Measurements from ENCODE around the gene HGF.
"Not testable (repeated sequence)": the region's sequence is repeated elsewhere in the genome, so short reads cannot be mapped to it uniquely, and the experiment has no call there.

HGF gene

DNA sequence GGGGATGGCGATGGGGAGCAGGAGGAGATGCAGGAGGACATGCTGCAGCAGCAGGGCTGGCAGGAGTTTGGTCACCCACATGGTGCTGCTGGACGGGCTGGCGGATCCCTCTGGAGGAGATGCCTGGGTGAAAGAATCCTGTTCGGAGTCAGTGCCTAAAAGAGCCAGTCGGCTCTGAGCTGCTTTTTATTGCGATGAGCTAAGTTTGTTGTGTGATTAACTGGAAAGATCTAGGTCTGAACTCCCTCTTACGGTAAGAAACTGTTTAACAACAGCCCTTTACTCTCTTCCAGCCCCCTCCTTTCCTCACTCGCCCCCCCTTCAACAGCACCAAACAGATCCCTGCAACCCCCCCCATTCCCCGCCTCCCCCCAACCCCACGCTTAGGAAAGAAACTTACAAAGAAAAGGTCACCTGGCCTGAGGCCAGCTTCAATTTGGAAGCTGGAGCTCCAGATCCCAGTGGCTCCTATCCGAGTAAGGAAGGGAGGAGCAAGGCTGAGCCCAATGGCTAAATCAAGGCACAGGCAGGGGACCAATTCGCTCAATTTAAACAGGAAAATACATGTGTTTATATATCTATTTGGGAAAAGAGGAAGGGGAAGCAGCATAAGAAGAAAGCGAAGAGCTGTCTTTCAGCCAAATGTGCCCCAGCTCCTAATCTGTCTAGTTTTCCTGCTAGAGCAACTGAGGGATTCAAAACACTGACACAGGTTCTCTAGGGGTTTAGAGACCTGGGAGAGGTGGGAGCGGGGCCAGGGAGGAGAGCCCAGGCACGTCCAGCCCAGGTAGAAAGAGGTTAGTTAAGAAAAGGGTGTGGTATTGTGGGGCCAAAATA, at the start of gene HGF:
Gene HGF, minus strand, starts transcription at position 157 of the 837 bp plus-strand sequence. Its CDS starts 76 bp downstream, at position 81.
- DNase-seq (ENCODE audit: low read depth in 1 of 2, low spot score in 1 of 2), result peak in 1 of 2 experiments; percentile 13
- TF ChIP-seq JUND (IDR thresholded peaks at IDR 0.05; ENCODE audit: low read depth), result no peak
- in situ Hi-C loops (cut with HindIII; ENCODE audit: low pct_unique_long_range_greater_than_20kb, low sequenced_read_pairs), result no loop called here

DNA sequence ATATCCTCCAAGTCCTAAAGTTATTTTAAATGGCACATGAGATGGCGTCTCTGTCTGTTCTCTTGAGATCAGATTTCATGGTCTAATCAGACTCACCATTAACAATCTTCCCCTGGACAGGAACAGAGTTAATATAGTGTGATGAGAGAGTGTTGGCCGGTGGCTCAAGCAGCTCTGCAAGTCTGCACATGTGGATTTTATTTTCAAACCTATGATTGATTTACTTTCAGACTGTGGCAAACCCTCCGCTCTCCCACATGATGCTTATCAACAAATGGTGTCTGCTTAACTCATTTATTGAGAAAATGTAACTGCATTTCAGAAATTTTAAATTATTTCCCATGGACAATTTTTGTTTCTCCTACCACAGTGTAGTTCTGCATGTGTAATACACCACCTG, 46.5 kb upstream of the HGF start:
- no peak for DNase-seq (ENCODE audit: low read depth in 1 of 2, low spot score in 1 of 2)
- in situ Hi-C loops (cut with HindIII; ENCODE audit: low pct_unique_long_range_greater_than_20kb, low sequenced_read_pairs), result no loop called here

DNA sequence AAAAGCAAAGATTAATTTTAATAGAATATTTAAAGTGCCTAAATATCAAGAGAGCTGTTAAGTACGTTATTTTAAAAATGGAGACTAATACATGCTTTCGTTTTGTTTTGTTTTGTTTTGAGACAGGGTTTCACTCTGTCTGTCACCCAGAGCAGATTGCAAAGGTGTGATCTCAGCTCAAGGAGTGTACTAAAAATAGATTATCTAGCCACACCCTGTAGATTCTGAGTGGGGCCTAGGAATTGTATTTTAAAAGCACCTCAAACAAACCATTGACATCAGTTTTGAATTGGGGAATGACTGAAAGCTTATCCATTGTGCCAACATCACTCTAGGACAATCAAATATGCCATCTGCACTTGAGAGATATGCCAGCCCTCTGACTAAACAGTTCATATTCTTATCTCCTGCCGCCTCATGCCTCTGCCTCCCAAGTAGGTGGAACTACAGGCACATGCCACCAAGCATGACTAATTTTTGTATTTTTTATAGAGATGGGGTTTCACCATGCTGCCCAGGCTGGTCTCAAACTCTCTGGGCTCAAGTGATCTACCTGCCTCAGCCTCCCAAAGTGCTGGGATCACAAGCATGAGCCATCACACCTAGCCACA, 43.1 kb upstream of the HGF start:
- DNase-seq (ENCODE audit: low read depth in 1 of 2, low spot score in 1 of 2); in situ Hi-C loops (cut with HindIII; ENCODE audit: low pct_unique_long_range_greater_than_20kb, low sequenced_read_pairs): not testable (repeated sequence)

More for the DNA sequence above, 46.5 kb upstream of the HGF start:
- TF ChIP-seq JUND (IDR thresholded peaks at IDR 0.05; ENCODE audit: low read depth), result no peak

DNA sequence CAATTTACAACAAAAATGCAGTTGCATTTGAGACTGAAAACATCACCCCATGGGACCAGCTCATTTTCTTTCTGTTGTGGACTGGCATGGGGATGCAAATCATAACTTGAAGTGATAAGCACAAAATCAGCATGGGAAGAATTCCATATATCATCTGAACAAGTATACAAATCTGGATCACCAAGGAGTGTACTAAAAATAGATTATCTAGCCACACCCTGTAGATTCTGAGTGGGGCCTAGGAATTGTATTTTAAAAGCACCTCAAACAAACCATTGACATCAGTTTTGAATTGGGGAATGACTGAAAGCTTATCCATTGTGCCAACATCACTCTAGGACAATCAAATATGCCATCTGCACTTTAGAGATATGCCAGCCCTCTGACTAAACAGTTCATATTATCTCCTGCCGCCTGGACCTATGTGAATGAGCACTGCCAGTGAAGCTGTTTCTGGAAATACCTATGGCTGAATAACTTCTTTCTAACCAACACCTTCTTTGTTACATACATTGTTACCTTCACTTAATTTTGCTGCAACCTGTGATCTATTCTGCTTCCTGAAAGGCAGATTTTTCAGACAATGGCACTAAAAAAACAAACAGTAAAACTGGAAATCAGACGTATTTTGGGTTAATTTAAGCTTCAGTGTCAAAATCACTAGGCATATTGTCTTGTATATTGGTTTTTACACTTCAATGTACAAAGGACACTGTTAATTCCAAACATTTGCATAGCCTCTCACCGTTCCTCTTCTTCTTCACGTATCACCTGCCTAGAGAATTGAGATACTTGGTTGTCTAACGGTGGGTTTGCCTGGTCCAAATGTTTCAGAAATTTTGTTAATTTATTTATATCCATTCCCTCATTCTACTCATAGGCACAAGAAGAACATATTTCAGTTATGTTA, 42.4 kb upstream of the HGF start:
- TF ChIP-seq JUND (IDR thresholded peaks at IDR 0.05; ENCODE audit: low read depth), result no peak
- in situ Hi-C loops (cut with HindIII; ENCODE audit: low pct_unique_long_range_greater_than_20kb, low sequenced_read_pairs), result no loop called here
- no peak for DNase-seq (ENCODE audit: low read depth in 1 of 2, low spot score in 1 of 2)

DNA sequence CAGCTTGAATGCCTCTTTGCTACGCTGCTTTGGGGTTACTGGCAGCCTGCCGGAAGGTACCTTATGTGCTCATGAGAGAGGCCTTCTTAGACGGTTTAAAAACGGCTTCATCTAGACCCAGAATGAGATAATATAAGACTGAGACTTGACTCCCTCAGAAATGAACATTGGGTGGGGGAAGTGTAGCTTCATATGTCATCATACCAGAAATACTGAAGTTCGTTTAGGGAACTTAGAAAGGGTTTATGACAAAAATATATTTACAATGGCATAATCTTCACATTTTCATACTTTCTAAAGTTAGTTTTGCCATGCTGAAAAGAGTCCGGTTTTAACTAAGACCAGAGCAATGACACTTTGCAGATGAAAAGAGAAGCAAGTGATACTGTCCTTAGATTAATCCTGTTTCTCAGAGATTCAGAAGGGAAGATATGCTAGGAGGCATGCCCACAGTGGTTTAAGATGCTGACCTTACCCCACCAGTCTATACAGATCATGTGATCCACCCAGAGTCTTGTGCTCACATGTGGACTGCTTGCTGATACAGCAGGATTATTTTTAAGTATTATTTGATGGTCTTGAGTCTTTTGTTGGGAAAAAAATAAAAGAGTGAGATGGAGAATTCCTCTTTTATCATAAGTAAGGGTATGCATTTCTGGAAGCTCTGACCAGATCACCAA, 40.8 kb upstream of the HGF start:
- no peak for DNase-seq (ENCODE audit: low read depth in 1 of 2, low spot score in 1 of 2)
- in situ Hi-C loops (cut with HindIII; ENCODE audit: low pct_unique_long_range_greater_than_20kb, low sequenced_read_pairs), result no loop called here
- TF ChIP-seq JUND (IDR thresholded peaks at IDR 0.05; ENCODE audit: low read depth), result no peak

DNA sequence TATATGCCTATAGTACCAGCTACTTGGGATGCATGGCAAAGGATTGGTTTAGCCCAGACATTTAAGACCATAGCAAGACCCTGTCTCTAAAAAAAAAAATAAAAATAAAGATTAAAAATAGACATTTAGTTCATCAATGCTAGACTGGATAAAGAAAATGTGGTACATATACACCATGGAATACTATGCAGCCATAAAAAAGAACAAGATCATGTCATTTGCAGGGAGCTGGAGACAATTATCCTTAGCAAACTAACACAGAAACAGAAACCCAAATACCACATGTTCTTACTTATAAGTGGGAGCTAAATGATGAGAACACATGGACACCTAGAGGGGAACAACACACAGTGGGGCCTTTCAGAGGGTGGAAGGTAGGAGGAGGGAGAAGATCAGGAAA, 38.5 kb upstream of the HGF start:
- in situ Hi-C loops (cut with HindIII; ENCODE audit: low pct_unique_long_range_greater_than_20kb, low sequenced_read_pairs), result not testable (repeated sequence)

DNA sequence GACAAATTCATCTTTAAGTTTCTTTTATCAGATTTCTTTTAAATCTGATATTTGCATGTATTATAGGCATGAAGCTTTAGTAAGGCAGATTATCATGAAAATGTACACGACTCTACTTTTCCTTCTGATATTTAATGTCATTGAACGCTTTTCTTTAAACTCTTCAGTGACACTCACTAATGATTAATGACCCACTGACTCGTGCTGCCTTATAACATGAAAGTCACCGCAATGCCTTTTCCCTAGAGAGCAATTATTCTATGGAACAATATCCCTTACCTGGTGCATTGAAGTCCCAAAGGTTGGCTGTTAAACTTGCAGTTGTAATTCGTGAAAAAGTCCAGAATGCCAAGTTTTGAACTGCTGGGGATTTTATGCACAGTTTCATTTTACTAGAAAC, 33.4 kb upstream of the HGF start:
- in situ Hi-C loops (cut with HindIII; ENCODE audit: low pct_unique_long_range_greater_than_20kb, low sequenced_read_pairs), result no loop called here
- no peak for TF ChIP-seq JUND (IDR thresholded peaks at IDR 0.05; ENCODE audit: low read depth)
- no peak for DNase-seq (ENCODE audit: low read depth in 1 of 2, low spot score in 1 of 2)

More for the DNA sequence above, 38.5 kb upstream of the HGF start:
- DNase-seq (ENCODE audit: low read depth in 1 of 2, low spot score in 1 of 2), result not testable (repeated sequence)

DNA sequence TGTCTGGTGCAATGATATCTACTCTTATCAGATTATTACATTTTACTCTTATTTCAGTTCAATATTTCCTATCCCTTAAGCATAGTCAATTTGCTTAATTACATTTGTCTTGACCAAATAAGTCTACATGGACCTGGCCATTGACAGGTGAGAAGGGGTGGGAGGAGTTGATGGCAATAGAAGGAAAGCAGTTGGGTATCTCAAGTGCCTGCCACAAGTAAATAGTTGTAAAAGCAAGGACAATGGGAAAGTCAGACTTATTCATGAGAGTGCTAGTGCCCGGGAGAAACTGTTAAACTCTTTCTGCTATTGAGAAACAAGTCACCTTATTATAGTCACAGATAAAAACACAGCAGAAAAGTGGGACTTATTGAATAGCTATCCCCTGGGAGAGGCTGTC, 32.4 kb upstream of the HGF start:
- DNase-seq (ENCODE audit: low read depth in 1 of 2, low spot score in 1 of 2), result no peak
- TF ChIP-seq JUND (IDR thresholded peaks at IDR 0.05; ENCODE audit: low read depth), result no peak
- in situ Hi-C loops (cut with HindIII; ENCODE audit: low pct_unique_long_range_greater_than_20kb, low sequenced_read_pairs), result no loop called here

DNA sequence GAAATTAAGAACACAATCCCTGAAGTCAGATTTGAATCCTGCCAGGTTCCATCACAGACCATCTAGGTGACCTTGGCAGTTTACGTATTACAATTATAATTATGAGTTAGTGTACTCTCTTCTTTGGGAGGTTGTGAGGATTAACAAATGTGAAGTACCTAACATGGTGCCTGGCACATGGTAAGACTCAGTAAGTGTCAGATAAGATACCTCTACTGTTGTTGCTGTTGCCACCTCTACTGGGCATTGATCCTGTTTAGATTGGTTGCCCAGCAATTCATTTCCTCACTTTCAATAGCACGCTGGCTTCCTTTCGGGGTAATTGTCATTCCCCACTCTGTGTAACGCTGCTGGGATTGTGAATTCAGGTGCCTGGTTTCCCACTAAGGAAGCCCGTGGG, 31.7 kb upstream of the HGF start:
- no peak for TF ChIP-seq JUND (IDR thresholded peaks at IDR 0.05; ENCODE audit: low read depth)
- in situ Hi-C loops (cut with HindIII; ENCODE audit: low pct_unique_long_range_greater_than_20kb, low sequenced_read_pairs), result no loop called here
- no peak for DNase-seq (ENCODE audit: low read depth in 1 of 2, low spot score in 1 of 2)

DNA sequence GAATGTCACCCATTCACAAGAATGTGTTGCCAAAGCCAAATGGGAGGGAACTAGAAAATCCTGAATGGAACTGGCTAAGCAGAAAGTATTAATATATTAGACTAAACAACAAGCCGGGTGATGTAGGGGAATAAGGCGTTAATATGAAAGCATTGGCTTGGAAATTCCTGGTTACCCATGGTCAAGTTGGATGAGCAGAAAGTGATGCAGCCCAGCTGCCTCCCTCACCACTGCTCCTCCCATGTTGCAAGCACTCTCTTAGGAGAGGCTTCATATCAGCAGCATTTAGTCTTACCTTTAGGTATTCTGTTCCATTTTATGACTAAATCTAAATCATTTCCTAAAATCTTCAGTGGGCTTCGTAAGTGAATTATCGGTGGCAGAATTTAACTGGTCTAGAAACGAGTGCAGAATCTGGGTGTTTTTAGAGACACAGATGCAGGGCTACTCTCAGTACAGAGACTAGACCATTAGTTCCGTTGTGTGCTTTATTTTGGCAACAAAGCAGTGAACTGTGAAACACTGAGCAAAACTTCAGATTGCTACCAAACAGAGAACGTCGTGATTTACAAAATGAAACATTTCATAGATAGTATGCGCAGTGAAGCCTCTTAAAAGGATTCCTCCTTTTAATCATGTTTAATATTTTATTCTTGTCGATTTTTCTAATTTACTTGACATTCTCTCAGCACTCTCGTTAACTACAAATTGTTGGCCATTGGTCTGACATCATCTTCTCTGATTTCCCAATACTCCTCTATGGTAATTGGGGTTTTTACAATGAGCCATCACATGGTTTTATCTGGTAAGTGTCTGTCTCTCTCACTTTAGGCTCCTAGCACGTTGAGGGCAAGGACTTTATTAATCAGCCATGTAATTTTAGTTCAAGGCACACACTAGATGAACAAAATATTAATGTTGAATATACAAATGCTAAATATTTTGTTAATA, 22.0 kb upstream of the HGF start:
- in situ Hi-C loops (cut with HindIII; ENCODE audit: low pct_unique_long_range_greater_than_20kb, low sequenced_read_pairs), result no loop called here
- TF ChIP-seq JUND (IDR thresholded peaks at IDR 0.05; ENCODE audit: low read depth), result no peak
- DNase-seq (ENCODE audit: low read depth in 1 of 2, low spot score in 1 of 2), result no peak

DNA sequence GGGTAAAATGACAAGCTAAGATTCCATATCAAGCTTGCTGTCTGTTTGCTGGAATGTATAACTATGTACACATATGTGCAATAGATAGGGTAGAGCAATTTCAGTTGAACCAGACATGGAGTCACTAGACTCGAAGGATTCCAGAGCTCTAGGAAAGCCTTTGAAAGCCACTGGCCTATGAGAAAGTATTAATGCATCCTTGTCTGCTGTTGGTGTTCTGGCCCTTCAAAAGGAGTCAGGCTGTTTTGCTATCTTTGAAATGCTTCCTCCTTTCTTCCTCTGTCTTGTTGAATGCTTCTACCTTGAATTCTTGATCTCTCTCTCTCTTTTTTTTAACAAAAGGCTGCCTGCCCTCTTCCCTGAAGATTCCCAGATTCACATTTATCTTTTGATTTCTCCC, 20.8 kb upstream of the HGF start:
- DNase-seq (ENCODE audit: low read depth in 1 of 2, low spot score in 1 of 2), result no peak
- no peak for TF ChIP-seq JUND (IDR thresholded peaks at IDR 0.05; ENCODE audit: low read depth)
- in situ Hi-C loops (cut with HindIII; ENCODE audit: low pct_unique_long_range_greater_than_20kb, low sequenced_read_pairs), result no loop called here
